NCI-H2029 (cell line): ENCODE measurements around the gene CD1D.
"Not testable (repeated sequence)": the region's sequence is repeated elsewhere in the genome, so short reads cannot be mapped to it uniquely, and the experiment has no call there.

Experiments used
- DNase-seq: peaks from one replicate; lab custom pipeline; 2025; lab: John Stamatoyannopoulos, UW

Gene CD1D

DNA sequence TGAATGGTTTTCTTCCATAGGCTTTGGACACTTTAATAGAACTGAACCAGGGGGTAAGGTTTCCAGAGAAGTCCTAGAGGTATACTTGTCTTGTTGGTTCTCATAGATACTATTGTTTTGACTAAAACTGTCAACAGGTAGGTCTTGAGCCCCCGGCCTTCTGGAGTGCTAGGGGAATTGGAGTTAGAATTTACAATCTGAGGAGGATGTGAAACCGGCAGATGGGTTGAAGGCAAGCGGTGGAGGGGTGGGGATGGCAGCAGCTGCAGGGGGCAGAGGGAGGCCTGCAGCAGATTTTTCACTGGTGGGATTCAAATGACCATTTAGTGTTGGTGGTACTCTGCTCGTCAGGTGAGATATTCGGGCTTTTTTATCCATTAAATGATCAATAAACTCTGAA lies 4.3 kb upstream of the CD1D start:
- DNase-seq = no peak

DNA sequence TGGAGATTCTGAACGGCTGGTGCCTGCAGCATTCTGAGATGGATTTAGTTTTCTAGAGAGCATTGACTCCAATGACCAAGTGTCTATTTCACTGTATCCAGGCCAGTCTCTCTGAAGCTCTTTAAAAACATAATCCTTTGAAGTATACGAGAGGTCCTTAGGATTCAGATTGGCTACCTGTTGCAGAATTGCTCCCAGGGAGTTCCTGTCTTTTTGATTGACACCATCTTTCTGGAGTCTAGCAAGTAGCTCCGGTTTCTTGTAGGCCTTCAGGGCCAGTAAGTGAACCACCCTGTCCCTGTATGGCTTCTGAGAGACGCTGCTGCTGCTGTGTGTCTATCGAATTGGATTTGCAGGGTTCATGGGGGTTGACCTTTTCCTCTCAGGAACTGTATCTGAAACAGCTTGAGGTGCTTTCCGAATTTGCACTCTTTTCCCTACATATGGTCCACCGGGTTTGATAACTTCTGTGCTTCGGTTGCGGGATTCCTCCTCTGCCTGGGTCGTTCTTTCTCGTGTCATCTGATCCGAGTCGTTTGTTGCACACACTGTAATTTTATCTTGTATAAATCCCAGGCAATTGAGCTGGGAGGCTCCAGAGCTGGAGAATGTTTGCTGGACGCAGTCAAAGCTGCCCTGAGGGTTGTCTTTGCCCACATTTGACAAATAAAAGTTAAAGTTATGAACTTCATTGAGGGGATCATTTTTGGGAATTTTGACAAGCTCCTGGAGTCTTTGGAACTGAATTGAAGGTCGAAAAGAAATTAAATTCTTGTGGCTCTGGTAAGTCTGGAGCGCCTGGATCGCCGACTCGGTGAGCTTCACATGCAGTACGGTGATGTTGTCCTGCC lies 3.6 kb upstream of the CD1D start:
- DNase-seq = not testable (repeated sequence)

DNA sequence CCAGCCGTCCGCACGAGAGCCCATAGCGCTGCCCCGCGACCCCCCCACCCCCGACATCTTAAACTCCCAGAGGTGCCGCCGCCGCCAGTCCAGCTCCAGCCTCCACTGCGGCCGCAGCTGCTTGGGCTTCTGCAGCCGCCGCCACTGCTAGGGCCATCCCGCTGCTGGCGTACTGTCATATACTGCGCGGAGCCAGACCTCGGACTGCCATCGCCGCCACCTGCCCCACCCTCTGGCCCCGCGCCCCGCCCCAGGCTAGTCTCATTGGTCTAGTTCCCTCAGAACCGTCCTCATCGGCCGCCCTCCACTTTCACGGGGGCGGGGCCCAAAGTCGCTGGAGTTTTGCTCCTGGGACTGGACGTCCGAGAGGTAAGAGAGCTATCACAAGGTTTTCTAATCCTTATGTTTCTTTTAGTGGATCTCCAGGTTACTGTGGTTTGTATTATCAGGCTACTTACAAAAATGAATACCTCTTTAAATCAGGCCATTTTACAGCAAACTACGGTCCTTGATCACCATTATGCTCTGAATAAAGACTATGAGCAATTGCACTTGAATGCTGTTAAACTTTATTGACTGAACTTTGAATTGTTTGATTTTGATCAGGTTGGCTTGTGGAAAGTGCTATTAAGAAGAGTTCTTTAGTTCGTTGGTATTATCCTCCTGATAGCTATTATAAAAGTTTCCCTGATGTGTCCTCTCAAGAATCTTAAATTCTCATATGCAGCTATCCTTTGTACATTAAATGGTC lies 2.8 kb upstream of the CD1D start:
- peak; percentile 56 for DNase-seq

DNA sequence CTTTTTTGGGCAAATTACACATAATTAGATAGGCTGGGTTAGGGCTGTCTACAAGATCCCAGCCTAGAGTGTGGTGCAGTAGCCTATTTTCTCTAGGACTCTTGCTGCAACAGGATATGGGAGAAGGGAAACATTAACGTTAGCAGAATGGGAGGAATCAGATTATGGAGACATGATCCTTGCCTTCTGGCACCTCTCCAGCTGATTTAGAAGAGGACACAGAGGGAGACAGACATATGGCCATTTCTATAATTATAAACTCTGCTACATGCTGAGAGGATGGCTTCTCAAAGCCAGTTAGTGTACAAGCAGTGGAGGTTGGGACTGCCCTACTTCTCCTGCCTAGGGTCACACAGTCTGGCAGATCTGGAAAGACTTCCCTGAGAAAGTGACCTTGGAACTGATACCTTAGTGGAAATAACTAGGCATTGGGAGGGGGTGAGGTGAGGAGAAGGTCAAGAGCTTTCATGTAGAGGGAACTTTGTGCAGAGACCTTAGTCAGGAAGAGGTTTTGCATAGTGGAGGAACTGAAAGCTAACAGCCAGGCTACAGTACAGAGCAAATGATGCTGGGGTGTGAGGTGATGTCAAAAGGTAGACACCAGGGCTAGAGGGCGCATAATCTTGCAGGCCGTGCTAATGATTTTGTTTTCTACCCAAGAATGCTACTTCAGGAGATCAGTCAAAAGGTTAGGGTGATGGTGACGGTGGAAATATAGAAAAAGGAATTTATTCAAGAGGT lies 1.2 kb upstream of the CD1D start:
- no peak for DNase-seq

DNA sequence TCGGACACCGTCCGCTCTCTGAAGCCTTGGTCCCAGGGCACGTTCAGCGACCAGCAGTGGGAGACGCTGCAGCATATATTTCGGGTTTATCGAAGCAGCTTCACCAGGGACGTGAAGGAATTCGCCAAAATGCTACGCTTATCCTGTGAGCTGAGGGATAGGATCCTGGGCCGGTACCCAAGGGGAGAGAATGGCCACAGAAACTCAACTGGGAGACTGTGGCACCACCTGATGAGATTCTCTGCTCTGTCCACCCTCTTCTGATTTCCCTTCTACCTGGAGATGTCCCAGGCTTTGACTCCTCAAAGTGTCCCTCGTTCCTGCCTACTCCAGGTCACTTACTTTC lies 855 bp downstream of the CD1D start:
- no peak for DNase-seq

DNA sequence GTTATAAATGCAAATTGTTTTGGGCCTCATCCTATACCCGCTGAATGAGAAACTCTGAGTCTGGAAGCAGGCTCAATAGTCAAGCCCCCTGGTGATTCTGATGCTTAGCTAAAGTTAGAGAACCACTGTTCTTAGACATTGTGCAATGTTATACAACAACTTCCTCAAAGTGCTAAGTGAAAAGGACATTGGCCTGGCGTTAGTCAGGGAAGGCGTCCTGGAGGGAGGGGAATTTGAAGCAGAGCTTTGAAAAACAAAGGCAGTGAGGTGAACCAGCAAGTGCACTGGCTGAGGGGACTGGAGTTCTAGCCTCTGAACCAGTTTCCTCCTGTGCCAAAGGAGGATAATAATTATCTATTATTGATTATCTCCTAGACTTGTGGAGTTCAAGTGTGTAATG lies 5.1 kb downstream of the CD1D start:
- DNase-seq = no peak

DNA sequence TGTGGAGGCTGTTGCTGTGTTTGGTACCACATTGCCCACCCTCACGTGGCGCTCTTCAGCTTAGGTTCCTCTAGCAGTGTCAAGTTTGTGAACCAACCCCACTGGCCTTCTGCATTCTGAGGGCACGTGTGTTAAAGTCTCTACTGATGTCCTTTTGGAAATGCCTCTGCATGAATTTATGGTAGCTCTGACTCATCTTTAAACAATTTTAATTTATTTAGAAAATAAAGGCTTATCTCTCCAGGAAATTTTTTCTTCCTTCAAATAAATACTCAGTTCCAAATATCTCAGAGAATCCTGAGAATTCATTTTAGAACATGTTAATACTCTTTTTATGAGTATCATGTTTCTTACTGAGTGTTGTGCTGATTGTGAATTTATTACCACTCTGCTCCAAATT lies 5.5 kb downstream of the CD1D start:
- no peak for DNase-seq

DNA sequence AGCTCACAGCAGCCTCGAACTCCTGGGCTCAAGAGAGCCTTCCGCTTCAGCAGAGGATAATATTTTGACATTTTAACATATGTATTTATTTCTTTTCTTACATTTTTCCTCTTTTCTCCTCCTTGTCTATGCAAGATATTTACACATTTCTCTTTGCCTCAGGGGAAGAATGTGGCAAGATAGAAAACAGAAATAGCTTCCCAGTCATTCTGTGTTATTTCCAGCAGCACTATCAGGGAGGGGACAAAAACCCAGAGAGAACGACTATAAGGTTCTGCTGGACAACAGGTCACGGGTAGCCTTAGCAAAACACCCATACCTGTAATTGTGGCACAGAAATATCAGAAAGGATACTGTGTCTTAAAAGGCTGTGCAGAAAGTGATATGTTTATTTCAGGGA lies 7.9 kb downstream of the CD1D start:
- DNase-seq = no peak

DNA sequence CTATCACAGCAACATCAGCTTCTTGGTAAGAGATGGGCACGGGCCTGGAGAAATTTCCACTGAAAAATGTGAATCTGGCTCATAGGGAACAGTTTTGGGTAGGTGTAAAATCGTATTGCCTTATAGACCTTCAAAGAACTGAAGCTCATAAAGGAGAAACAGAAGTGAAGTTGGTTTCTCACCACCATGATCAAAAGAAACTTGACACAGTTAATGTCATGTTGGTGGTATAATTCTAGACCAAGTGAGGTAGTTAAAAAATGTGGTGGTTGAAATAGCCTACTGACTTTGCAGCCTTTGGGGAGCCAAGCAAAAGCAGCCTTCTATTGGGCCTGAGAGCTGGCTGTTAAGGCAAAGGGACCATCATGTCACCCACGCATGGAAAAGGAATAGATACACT lies 8.9 kb downstream of the CD1D start:
- no peak for DNase-seq

DNA sequence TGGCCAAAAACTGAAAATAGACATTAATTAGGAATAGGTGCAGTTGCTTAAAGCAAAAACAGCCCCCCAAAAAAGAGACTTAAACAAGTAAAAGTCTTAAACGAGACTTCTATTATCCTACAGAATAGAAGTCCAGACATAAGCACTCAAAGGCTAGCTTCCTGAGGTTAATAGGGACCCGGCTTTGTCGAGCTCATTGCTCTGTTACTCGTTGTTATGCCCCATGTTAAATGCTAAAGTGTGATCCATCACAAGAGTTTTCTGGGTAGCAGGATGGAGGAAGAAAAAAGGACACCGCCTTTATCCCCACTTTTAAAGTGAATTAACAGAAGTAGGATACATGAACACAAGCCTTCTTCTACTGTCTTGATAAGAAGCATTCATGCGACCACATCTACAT lies 10.6 kb downstream of the CD1D start:
- no peak for DNase-seq

DNA sequence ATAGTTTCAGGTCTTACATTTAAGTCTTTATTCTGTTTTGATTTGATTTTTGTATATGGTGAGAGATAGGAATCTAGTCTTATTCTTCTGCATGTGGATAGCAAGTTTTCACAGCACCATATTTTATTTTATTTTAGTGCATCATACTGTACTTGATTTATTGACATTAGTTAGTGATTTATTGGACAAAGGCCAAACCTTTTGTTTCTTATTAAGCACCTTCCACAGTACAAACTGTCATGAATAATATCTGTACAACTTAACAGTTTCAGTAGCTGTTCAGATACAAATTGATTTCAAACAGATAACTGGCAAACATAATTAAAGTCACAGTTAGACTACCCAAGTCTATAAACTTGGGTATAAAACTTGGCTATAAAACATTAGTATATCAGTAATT lies 15.8 kb downstream of the CD1D start:
- DNase-seq = no peak

DNA sequence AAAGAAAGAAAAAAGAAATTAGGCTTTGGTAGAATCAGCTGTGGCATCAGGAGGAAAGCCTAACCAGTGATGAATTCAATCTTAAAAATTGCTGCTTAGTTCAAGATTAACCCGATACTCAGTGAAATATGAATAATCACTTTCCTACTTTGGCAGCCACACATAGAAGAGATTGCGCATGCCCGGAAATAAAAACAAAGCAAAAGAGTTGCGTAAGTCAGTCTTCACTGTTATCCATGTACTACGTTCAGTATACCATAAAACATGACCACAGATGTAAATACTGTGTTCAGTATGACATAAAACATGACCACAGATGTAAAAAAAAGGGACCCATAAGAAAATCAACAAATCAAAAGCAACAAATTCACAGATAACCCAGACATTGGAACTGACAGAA lies 19.2 kb downstream of the CD1D start:
- no peak for DNase-seq

DNA sequence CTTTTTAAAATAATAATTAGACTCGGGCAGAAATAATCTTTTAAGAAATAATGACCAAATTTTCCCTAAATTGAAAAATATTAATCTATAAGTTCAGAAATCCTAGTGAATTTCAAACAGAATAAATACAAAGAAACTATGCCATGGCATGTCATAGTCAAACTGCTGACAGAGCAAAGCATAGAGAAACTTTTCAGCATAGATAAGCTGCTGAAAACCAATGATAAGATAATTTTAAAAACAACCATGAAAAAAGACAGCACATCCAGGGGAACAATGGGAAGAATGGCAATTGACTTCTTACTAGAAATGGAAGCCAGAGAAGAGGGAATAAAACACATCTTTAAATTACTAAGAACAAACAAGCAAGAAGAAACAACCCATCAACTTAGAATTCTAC lies 19.8 kb downstream of the CD1D start:
- no peak for DNase-seq

DNA sequence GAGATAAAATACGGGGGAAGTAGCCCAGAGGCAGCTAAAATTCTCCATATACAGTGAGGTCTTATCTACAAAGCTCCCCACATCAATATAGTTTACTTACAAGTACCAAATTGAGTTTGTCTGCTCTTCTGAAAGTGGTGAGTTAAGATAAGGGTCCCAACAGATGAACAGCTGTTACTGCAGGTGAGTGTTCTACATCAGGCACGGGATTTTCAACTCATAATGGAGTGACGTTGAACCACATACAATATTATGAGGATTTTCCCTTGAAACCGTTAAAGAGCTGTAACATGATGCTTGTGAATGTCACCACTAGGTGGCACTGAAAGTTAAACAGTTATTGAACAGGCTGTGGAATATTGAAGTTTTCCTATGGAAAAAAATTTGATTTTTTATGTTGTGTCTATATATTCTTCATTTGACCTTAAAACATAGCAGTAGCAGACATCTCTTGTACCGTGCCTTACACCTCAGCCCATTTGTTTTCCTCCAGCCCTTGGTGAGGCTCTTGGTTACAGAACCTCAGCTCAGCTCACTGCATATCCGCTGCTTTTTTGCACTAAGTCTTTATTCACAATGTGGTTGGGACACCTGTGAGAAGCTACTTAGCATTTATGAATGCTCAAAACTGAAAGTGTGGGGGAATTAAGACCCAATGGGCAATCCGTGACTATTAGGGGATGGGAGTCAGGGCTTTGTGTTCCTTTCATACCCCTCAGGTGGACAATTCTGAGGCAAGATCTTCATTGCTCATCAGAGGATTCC lies 23.2 kb downstream of the CD1D start:
- peak; percentile 53 for DNase-seq

DNA sequence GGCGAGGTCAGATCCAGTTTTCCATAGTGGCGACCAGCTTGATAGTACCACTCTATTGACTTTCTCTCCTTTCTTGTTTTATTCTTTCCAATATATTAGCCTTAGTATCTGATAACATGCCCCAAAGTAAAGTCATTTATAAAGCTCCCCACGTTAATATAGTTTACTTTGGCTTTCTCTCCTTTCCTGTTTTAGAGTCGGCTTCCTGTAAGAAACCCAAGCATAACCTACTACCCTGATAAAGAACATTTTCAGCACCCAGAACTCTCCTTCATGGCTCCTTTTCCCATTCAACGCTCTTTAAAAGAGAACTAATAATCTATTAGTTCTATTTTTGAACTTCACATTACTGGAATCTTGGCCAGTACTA lies 23.7 kb downstream of the CD1D start:
- no peak for DNase-seq

DNA sequence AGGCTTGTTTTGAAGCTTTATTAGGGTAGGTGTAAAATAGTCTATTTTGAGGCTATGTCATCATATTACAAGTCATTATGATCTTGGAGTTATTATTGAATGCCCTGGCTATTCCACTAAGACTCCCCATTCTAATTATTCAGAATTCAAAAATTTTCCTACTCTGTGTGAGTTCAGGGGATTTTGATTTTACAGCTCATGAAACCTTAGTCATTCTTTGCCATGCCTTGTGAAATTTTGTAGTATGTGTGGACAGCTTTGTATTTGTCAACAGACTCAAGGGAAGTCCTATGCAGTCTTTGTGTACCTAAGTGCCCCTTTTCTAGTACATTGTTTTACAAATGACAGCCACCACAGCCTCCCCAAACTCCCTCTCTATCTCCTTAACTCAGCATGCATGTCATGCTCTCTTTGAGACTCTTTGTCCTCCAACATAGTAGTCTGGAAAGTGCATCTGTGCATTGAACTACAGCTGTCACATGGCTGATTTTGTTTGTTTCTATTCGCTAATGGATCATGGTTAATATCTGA lies 28.0 kb downstream of the CD1D start:
- DNase-seq = no peak

DNA sequence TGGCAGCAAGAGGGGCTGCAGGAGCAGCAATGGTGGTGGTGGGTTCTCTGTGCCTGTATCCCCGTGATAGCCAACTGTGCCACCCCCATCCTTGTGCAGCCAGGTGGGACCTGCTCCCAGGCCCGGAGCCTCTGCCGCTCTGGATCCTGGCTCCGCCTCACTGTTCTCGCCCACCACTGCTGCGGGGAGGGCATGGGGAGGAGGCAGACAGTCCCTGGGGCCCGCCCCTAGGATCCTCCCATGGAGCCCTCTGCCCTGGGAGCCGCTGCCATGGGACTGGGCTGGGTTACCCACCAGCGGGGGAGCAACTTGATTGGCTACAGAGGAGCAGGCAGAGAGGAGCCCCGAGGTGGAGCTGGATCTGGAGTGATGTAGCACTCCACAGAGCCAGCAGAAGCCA lies 31.6 kb downstream of the CD1D start:
- no peak for DNase-seq

DNA sequence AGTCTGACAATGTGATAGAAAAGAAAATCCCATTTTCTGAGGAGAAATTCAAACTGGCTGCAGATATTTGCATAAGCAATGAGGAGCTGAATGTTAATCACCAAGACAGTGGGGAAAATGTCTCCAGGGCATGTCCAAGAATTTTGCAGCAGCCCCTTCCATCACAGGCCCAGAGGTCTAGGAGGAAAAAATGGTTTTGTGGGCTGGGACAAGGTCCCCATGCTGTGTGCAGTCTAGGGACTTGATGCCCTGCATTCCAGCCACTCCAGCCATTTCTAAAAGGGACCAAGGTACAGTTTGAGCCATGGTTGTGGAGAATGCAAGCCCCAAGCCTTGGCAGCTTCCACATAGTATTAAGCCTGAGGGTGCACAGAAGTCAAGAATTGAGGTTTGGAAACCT lies 42.8 kb downstream of the CD1D start:
- not testable (repeated sequence) for DNase-seq

DNA sequence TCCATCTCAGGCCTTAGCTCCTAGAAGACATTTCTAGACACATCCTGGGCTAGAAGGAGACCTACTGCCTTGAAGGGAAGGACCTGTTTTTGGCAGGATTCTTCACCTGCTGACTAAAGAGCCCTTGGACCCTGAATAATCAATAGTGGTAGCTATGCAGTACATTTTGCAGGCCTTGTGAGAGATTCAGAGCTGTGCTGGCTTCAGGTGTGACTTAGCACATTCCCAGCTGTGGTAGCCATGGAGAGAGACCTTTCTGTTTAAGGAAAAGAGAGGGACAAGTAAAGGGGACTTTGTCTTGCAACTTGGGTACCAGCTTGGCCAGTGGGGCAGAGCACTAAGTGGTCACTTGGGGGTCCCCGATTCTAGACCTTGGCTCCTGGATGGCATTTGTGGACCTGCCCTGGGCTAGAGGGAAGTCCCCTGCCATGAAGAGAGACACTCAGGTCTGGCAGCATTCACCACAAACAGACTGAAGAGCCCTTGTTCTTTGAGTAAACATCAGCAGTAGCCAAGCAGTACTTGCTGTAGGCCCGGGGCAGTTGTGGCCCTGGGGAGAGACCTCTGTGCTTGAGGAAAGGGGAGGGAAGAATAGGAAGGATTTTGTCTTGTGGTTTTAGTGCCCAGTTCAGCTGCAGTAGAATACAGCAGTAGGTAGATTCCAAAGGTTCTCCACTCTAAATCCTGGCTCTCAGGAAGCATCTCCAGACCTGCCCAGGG lies 47.4 kb downstream of the CD1D start:
- peak; percentile 83 for DNase-seq
